ENCODE data around the gene GRWD1.

The GRWD1 gene

GRCh38 chr19:48461651-48461981 lies 15.8 kb downstream of the GRWD1 start:
- no peak for DNase-seq

DNA sequence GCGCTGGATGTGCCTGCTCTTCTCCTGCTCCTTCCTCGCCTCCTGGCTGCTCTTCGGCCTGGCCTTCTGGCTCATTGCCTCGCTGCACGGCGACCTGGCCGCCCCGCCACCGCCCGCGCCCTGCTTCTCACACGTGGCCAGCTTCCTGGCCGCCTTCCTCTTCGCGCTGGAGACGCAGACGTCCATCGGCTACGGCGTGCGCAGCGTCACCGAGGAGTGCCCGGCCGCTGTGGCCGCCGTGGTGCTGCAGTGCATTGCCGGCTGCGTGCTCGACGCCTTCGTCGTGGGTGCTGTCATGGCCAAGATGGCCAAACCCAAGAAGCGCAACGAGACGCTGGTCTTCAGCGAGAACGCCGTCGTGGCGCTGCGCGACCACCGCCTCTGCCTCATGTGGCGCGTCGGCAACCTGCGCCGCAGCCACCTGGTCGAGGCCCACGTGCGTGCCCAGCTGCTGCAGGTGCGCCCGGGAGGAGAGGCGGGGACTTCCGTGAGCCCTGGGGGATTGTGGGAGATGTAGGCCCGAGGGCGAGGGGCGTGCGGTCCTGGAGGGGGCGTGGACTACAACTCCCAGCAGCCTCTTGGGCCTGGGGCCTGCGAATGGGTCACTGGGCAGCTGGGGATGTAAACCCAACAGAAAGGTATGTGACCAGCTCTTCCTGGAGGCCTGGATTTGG lies 16.3 kb downstream of the GRWD1 start:
- DNase-seq = no peak

DNA sequence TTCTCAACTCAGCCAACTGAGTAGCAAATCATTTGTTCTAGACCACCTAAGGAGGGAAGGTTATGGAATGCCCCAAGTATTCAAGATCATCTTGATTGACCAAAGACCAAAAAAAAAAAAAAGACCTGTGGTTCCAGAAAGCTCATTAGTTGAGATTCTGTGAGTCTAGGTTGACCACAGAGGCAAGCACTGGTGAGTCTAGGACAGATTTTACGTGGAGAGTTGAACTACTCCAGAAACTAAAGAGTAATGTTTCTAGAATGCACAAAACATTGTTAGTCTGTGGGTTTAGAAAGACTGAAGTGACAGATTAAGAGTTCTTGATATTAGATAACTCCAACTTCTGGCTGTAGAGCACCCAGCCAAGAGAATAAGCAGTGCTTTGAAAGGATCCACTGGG lies 19.4 kb downstream of the GRWD1 start:
- DNase-seq = no peak

DNA sequence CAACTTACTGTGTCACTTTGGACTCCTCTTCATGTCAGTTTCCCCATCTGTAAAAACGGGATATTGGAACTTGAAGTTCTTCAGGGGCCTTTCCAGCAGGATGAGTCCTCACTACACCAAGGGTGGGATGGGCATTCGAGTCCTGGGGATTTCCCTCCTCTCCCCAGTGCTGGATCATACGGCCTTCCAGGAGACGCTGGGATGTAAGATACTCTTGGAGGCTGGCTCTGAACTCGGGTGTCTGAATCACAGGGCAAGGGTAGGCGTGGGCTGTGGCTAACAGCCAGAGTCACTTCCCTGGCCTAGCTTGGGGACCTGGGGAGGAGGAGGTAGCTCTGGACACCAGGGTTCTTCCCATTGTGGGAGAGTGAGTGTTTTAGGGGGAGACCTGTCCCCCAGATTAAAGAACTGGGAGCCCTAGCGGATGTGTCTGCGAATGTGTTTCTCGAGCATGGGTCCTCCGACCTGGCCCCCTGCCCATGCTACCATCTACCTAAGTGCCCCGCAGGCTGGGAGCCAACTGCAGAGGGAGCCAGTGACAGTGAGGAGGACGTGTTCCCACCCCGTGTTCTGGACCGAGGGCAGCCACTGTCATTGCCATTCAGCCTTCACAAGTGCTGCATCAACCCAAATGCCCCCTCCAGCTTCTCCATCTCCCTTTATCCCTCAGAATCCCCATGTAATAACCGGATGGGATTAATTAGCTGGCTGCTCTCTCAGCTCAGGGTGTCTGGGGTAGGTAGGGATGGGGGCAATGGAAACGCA lies 21.0 kb downstream of the GRWD1 start:
- peak; percentile 37 for DNase-seq

GRCh38 chr19:48468772-48469288 lies 23.0 kb downstream of the GRWD1 start:
- peak; percentile 100 for DNase-seq

GRCh38 chr19:48469289-48469881 lies 23.6 kb downstream of the GRWD1 start, which contains the start of gene CYTH2:
Gene CYTH2, plus strand, starts transcription at chr19:48469369. Its CDS starts 139 bp downstream, at chr19:48469508.
- DNase-seq = peak; percentile 65

DNA sequence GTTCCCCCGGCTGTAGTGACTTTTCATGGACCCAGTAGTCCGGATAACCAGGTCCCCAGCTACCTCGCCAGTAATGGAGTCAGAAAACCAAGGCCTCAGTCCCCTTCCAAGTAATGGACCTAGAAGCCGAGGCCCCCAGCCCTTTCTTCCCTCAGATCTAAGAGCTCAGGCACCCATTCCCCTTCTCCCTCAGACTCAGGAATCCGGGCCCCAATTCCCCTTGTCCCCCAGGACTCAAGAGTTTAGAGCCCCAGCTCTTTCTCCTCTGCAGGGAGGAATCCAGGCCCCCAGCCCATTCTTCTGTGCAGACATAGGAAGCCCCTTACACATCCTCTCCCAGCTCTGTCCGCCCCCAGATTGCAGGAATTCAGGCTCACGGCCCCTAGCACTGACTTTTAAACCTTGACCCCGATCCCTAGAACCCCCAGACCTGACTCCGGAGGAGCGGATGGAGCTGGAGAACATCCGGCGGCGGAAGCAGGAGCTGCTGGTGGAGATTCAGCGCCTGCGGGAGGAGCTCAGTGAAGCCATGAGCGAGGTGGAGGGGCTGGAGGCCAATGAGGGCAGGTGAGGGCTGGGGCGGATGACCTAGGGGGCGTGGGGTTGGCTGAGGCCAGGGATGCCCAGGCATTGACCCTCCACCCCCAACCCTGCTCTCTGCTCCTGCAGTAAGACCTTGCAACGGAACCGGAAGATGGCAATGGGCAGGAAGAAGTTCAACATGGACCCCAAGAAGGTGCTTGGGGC lies 24.3 kb downstream of the GRWD1 start:
- DNase-seq = no peak

- DNase-seq = no peak
Measured at GRCh38 chr19:48470856-48471255, 25.1 kb downstream of the GRWD1 start.

DNA sequence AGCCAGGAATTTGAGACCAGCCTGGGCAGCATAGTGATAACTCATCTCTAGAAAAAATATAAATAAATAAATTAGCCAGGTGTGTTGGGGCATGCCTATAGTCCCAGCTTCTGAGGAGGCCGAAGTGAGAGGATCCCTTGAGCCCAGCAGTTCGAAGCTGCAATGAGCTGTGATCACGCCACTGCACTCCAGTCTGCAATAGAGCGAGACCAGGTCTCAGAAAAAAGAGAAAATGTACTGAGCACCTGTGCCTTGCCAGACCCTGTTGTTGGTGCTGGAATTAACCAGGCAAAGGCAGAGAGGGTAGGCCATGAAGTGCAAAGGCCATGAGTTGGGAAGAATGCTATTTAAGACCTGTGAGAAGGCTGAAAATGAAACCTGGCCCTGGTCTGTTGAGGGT lies 26.1 kb downstream of the GRWD1 start:
- DNase-seq = no peak

DNA sequence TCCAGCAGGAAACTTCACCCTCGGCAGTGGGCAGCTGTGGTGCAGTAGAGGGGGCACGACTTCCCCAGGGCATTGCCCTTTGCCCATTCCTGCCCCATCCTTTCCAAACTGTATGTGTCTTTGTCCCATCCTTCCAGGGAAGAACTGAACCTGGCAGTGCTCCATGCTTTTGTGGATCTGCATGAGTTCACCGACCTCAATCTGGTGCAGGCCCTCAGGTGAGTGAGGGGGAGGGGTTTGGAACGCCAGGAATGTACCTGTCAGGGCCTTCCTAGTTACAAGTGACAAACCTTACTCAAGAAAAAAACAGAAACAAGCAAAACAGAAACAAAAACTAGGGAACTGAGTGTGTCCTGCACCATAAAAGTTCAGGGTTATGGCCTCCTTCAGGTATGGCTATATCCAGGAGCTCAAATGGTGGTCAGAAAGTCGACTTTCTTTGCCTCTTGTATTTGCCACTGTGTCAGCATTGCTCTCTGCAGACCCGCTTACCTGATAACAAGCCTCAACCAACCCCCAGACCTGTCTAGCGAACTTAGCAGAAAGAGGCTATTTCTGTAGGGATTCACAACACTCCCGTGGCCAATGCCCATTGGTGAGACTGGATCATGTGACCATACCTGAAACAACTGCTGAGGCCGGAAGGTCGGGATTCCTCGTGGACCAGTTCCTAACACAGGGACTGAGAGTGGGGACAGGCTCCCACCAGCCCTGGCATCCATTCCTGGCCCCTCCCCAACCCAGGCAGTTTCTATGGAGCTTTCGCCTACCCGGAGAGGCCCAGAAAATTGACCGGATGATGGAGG lies 27.6 kb downstream of the GRWD1 start:
- no peak for DNase-seq

DNA sequence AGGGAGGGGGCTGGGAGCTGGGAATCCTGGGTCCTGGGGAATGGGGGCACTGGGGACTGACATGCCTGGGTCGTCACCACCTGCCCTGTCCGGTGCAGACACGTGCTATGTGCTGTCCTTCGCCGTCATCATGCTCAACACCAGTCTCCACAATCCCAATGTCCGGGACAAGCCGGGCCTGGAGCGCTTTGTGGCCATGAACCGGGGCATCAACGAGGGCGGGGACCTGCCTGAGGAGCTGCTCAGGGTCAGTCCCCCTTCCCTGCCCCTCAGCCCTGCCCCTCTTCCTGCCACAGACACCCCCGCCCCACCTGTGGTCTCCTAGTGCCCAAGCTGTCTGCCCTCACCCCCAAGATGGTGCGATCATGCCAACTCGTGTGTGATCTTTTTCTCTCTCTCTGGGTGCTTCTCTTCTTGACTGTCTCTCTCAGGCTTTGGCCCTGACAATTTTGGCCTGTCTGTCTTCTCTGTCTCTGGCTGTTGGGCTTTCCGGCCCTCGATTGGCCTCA lies 28.4 kb downstream of the GRWD1 start:
- DNase-seq = no peak

DNA sequence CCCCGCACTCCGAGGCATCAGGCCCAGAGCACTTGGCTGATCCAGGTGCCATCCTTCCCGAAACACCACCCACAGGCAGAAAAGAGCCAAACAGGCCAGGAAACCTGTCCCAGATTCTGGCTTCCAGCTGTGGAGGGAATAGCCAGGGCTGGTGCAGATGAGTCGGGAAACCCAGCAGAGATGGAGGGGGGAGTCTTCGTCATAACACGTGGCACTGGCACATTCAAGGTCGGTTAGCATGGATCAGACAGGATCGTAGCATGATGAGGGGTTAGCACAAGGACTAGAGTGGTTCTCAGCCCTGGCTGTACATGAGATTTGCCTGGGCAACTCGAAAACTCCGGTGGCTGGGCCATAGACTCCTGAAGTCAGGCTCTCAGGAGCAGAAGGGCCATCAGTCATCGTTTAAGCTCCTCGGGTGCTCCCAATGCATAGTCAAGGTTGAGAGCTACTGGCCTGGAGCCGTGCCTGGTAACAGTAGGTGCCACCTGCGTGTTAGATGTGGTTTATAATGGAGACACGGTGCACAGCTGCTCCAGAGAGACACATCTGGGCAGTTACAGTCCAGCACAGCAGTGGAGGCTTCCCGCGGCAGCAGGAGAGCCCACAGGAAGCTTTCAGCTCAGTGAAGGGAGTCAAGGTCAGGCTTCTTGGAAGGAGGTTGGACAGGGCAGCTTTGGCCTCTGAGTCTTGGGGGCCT lies 29.7 kb downstream of the GRWD1 start:
- DNase-seq = no peak

- no peak for DNase-seq
Measured at GRCh38 chr19:48476176-48476575, 30.4 kb downstream of the GRWD1 start.

DNA sequence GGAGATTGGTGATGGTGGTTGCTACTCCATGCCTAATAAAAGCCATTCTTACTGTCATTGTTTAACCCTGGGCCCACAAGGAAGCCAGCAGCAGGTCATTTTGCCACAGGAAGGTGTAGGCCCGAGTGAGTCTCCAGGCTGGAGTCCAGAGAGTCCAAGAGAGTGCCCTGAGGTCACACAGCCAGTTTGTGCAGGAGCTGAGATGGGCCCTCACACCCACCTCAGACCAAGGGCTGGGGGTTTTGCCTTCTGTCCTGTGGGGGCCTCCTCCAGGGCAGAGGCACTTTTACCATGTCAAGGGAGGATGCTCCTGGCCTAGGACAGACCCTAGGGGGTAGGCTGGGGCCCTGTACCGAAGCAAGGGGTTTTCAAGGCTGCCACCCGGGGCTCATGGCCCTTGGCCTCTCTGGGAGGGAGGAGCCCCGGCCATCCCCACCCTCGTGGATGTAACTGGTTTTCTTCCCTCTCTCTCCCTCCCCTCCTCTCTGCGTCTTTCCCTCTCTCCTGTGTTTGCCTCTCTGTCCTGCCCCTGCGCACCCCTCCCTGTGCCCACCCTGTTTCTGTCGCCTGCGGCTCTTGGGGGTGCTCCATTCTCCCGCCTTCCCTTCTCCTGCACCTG lies 31.4 kb downstream of the GRWD1 start:
- DNase-seq = no peak

GRCh38 chr19:48477698-48478338 lies 32.0 kb downstream of the GRWD1 start:
- no peak for DNase-seq

DNA sequence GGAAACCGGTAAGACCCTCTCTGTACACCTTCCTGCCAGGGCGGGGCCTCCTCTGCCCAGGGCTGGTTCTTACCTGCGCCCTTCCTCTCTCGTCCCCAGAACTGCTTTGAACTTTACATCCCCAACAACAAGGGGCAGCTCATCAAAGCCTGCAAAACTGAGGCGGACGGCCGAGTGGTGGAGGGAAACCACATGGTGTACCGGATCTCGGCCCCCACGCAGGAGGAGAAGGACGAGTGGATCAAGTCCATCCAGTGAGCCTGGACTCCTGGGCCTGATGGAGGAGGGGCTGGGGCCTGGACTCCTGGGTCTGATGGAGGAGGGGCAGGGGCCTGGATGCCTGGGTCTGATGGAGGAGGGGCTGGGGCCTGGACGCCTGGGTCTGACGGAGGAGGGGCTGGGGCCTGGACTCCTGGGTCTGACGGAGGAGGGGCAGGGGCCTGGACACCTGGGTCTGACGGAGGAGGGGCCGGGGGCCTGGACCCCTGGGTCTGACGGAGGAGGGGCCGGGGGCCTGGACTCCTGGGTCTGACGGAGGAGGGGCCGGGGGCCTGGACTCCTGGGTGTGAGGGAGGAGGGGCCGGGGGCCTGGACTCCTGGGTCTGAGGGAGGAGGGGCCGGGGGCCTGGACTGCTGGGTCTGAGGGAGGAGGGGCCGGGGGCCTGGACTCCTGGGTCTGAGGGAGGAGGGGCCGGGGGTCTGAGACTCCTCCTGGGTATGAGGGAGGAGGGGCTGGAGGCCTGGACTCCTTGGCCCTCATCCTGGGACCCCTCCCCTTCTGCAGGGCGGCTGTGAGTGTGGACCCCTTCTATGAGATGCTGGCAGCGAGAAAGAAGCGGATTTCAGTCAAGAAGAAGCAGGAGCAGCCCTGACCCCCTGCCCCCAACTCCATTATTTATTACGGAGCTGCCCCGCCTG lies 32.8 kb downstream of the GRWD1 start:
- no peak for DNase-seq

DNA sequence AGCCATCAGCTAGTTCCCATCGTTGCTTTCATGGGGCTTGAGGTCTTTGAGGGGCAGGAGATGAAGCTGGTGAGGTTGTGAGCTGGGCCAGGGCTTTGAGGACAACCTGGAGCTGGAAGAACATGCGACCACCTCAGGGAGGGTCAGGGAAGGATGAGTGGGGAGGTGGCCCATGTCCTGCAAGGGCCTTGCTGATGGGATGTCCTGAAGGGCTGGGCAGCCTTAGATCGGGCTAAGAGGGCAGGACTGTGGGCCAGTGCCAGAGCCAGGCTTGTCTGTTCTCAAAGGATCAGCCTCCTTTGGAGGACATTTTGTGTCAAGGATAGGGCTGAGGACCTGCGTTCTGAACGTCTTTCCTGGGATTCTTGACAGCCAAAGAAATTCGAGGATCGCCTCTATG lies 33.9 kb downstream of the GRWD1 start:
- DNase-seq = no peak

DNA sequence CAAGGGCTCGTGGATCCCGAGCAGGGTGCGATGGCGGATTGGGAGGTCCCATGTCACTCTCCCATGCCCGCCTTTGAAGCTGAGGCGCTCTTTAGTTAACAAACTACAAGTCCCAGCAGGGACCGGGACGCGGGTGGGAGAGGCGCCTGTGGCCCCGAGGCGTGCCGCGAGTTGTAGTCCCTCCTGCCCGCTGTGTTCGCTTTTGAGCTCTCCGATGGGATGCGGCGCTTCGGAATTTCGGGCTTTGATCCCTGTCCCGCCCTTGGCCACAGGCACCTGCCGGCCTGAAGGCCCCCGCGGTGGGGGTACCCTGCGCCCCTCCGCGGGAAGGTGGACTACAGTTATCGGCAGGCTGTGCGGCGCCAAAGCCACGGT lies 34.4 kb downstream of the GRWD1 start:
- DNase-seq = peak; percentile 36
